ENCODE results near the gene MTRF1.

MTRF1 gene

GRCh38 chr13:41276824-41277223 is 13.4 kb upstream of the MTRF1 start:
- no peak for DNase-seq

- DNase-seq, result no peak
Measured at GRCh38 chr13:41274881-41275280, 11.5 kb upstream of the MTRF1 start.

- DNase-seq, result no peak
Measured at GRCh38 chr13:41273831-41274441, 10.6 kb upstream of the MTRF1 start.

- DNase-seq, result no peak
Measured at GRCh38 chr13:41271456-41272285, 8.3 kb upstream of the MTRF1 start.

GRCh38 chr13:41268764-41269163 is 5.4 kb upstream of the MTRF1 start:
- no peak for DNase-seq

GRCh38 chr13:41267106-41267505 is 3.7 kb upstream of the MTRF1 start:
- DNase-seq, result no peak

GRCh38 chr13:41259875-41260501 is 3.4 kb downstream of the MTRF1 start:
- DNase-seq, result no peak

- no peak for DNase-seq
Measured at GRCh38 chr13:41257535-41257934, 5.8 kb downstream of the MTRF1 start.

- no peak for DNase-seq
Measured at GRCh38 chr13:41254902-41255301, 8.5 kb downstream of the MTRF1 start.

GRCh38 chr13:41250993-41251392 is 12.4 kb downstream of the MTRF1 start:
- DNase-seq, result no peak

GRCh38 chr13:41246969-41247680 is 16.3 kb downstream of the MTRF1 start:
- no peak for DNase-seq

- DNase-seq, result no peak
Measured at GRCh38 chr13:41244556-41244955, 18.8 kb downstream of the MTRF1 start.

- DNase-seq, result no peak
Measured at GRCh38 chr13:41241626-41242025, 21.8 kb downstream of the MTRF1 start.

GRCh38 chr13:41236369-41236768 is 27.0 kb downstream of the MTRF1 start:
- no peak for DNase-seq

- DNase-seq, result no peak
Measured at GRCh38 chr13:41232578-41233480, 30.5 kb downstream of the MTRF1 start.

- DNase-seq, result no peak
Measured at GRCh38 chr13:41231786-41232185, 31.6 kb downstream of the MTRF1 start.

GRCh38 chr13:41231025-41231677 is 32.2 kb downstream of the MTRF1 start:
- DNase-seq, result no peak

- no peak for DNase-seq
Measured at GRCh38 chr13:41229356-41229755, 34.0 kb downstream of the MTRF1 start.

GRCh38 chr13:41224113-41225110 is 39.0 kb downstream of the MTRF1 start:
- no peak for DNase-seq

- peak; percentile 13 for DNase-seq
Measured at GRCh38 chr13:41222259-41222852, 41.0 kb downstream of the MTRF1 start.
